ENCODE results near the gene GLI2.

DNA sequence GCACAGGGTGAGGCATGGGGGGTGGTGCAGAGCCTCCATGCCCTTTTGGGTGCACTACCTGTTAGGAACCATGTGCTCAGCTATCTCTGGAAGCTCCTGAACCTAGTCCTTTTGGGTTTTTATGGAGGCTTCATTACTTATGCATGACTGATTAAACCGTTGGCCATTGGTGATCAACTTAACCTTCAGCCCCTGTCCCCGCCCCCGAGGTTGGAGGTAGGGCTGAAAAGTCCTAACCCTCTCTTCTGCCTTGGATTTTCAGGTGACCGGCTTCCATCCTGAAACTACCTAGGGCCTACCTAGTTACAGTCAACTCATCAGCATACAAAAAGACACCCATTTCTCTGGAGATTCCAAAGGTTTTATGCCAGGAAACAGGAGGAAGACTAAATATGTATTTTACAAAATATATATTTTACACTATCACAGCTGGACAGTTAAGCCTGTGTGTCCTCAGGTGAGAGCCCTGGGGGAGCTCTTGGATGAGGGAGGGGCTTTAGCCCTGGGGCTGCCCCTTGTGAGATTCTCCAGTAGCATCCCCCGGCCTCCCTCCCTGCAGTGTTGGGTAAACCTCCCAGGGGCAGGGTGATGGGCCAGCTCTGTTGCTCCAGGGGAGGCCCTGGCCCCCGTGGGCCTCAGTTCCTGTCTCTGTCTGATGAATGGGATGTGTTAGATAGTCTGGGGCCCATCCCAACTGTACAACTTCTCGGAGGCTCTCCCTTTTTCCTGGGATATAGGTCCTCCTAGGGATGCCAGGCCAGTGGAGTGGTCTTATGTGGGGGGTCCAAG lies 24.1 kb downstream of the GLI2 start:
- TF ChIP-seq, protein P1, sequence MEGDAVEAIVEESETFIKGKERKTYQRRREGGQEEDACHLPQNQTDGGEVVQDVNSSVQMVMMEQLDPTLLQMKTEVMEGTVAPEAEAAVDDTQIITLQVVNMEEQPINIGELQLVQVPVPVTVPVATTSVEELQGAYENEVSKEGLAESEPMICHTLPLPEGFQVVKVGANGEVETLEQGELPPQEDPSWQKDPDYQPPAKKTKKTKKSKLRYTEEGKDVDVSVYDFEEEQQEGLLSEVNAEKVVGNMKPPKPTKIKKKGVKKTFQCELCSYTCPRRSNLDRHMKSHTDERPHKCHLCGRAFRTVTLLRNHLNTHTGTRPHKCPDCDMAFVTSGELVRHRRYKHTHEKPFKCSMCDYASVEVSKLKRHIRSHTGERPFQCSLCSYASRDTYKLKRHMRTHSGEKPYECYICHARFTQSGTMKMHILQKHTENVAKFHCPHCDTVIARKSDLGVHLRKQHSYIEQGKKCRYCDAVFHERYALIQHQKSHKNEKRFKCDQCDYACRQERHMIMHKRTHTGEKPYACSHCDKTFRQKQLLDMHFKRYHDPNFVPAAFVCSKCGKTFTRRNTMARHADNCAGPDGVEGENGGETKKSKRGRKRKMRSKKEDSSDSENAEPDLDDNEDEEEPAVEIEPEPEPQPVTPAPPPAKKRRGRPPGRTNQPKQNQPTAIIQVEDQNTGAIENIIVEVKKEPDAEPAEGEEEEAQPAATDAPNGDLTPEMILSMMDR (conservative IDR thresholded peaks at IDR 0.05): no peak
- no peak for TF ChIP-seq EZH2 (IDR thresholded peaks at IDR 0.05; ENCODE audit: low read depth)

Measured in PC-9 (cell line).